NCI-H1092 treated with DMSO at 0.1 percent for 48 hours (cell line): ENCODE results near the gene PACS1.
A peak's percentile ranks its signal among the peaks of the same experiment; 100 is the strongest.

Experiments
- DNase-seq: peaks from one replicate; lab custom pipeline; 2025; lab: John Stamatoyannopoulos, UW

The PACS1 gene

DNA sequence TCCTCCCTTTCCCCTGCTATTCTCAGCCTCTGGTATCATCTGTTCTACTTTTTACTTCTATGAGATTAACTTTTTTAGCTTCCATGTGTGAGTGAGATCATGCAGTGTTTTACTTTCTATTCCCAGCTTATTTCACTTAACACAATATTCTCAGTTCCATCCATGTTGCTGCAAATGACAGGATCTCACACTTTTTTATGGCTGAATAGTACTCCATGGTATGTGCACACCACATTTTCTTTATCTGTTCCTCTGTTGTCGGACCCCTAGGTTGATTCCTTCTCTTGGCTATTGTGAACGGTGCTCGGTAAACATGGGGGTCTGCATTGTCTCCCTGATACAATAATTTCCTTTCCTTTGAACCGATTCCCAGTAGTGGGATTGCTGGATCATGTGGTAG is 117.4 kb downstream of the PACS1 start:
- DNase-seq, result no peak

DNA sequence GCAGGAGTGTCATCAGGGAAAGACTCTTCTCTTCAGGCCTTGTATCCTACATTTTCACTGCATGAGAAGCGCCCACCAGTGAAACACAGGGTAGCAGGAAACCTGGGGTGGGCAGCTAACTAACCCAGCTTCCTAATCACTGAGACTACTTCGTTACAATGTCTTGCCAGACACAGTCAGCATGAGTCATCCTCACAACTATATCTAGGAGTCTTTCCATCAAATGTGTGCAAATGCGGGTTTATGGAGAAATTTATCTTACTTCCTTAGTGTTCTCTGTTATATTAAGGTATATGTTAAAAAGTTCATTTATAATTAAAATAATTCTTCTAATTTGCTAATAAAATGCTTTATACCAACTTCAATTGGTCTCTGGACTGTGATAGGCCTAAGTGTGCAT is 118.5 kb downstream of the PACS1 start:
- no peak for DNase-seq

- DNase-seq, result no peak
These were observed 119.1 kb downstream of the PACS1 start for GRCh38 chr11:66189031-66189745.

DNA sequence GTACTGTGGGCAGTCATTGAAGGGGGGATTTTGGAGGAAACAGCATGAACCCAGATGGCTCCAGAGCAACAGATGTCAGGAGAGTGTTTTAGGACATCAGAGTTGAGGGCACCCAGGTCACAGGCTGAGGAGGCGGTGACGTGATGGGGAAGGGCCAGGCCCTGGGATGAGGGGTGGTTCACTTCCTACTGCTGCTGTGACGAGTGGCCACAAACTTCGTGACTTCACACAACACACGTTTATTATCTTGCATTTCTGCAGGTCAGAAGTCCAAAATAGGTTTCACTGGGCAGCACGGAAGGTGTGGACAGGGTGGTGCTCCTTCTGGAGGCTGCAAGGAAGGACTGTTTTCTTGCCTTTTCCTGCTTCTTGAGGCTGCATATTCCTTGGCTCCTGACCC is 120.7 kb downstream of the PACS1 start:
- no peak for DNase-seq

DNA sequence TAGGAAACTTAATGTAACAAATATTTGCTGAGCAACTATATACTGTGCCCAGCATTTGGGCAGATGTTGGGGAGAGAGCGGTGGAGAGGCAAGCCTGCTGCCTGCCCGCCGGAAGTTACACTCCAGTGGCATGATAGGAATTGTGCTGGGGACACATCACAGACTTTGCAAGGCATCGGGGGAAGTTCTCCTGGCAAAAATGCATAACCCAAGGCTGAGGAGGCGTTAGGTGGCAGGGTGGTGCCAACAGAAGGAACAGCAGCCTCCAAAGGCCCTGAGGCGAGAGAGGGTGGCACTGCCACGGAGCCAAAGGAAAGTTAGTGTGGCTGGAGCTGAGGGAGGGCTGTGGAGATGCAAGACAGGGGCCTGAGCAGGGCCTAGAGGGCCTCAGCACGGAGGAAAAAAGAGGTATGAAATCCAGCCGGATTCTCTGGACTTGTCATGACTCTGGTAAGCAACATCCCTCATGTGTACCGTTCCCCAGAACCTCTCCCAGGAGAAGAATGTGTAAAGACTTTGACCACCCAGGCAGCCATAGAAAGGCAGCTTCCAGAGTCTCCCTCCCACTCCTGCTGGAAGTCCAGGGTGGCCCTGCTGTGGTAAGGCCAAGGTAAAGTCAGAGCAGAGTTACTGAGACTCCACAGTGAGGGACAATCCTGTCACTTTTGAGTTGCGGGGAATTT is 122.2 kb downstream of the PACS1 start:
- no peak for DNase-seq

- DNase-seq, result no peak
These were observed 124.3 kb downstream of the PACS1 start for GRCh38 chr11:66194391-66194790.

- no peak for DNase-seq
These were observed 125.8 kb downstream of the PACS1 start for GRCh38 chr11:66195867-66196266.

DNA sequence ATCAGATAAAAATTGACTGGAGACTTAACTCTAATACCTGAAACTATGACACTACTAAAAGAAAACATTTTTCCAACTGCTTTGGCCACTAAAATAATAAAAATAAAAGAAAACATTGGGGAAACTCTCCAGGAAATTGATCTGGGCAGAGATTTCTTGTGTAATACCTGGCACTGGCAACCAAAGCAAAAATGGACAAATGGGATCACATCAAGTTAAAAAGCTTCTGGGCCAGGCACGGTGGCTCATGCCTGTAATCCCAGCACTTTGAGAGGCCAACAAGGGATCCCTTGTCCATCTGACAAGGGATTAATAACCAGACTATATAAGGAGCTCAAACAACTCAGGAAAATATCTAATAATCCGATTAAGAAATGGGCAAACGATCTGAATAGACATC is 133.8 kb downstream of the PACS1 start:
- no peak for DNase-seq

DNA sequence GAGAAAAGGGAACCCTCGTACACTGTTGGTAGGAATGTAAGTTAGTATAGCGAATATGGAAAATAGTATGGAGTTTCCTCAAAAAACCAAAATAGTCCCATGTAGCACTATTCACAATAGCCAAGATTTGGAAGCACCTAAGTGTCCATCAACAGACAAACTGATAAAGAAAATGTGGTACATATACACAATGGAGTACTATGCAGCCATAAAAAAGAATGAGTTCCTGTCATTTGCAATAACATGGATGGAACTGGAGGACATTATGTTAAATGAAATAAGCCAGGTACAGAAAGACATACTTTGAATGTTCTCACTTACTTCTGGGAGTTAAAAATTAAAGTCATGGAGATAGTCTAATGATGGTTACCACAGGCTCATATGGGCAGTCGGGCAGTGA is 134.3 kb downstream of the PACS1 start:
- DNase-seq, result no peak

DNA sequence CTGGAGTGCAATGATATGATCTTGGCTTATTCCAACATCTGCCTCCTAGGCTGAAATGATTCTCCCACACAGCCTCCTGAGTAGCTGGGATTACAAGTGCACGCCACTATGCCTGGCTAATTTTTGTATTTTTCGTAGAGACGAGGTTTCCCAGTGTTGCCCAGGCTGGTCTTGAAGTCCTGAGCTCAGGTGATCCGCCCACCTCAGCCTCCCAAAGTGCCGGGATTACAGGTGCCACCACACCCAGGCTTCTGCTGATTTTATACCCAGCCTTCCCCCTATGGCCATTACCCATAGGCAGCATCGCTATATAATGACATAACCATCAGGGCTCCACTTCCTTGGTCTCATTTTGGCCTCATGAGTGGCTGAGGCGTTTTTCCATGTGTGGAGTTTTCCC is 137.7 kb downstream of the PACS1 start:
- DNase-seq, result no peak

DNA sequence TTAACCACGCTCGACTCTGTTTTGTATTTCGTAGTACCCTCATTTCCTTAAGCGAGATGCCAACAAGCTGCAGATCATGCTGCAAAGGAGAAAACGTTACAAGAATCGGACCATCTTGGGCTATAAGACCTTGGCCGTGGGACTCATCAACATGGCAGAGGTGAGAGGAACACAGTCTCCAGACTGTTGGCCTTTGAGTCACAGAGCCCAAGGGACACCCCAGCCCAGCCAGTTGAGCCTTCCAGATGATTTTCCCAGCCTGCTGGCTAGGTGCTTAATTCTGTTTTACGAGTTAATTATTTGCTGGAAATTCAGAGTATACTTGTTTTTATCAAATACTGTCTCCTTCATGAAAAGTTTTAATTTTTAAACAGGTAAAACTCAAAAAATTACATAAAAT is 141.0 kb downstream of the PACS1 start:
- no peak for DNase-seq

DNA sequence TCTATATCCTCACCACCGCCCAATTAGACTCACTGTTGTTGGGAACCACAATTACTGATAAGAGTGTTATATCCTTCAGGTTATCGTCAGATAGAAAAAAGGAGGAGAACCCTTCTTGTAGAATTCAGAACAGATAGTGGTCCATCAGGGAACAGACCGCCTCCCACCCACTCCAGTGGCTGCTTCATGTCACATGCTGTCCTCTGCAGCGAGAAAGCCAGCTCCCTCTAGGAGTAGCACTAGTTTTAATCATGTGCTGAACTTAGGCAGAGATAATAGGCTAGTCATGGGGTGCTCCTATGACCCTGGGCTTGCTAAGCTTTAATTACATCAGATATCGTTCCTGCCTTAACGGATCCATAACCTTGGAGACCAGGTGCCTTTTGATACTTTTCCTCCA is 146.8 kb downstream of the PACS1 start:
- DNase-seq, result no peak

DNA sequence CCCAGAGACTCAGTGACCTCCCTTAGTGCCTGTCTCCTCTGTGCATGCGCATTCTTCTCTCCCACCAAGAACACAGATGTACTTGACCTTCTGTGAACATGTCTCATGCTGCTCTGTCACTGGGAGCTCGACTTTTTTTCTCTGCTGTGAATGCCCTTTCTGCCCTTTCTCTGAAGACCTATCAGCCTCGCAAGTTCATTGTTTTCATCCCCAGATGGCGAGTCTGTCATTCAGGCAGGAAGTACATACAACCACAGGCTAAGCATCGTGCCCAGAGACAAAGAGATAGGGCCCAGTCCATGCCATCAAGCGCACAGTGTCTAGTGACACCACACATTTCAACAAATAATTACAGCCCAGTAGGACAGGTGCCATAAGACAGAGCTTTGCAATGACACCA is 148.0 kb downstream of the PACS1 start:
- DNase-seq, result no peak

GRCh38 chr11:66218846-66219620 is 149.0 kb downstream of the PACS1 start:
- no peak for DNase-seq

DNA sequence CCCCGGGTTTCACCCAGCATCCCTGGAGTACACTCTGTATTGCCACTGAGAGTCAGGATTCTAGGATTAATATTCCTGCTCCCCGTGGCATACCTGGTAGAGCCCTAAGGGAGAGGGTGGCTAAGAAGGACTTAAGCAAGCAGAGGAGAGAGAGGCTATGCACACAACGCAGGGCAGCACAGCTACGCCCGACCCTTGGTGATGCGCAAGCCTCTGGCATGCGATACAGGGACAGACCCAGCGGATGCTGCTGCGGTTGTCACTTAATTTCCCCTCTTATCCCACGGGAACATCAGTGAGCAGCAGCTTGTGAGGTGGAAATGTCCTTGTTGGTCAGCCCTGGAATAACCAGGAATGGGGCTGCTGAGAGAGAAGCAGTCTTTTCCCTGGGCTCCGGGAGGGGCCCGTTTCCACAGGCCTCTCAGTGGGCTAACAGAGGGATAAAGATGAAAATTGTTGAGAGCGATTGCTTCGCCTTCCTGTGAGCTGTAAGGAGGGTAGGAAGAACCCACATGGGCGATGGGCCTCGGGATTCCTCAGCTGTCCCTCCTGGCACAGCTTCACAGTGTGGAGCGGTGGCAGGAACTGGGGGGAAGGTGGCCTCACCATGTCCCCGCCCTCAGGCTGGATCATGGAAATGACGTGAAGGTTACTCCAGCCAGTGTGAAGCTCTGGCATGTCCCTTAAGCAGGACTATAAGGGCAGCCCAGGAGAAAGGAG is 149.9 kb downstream of the PACS1 start:
- DNase-seq, result no peak

DNA sequence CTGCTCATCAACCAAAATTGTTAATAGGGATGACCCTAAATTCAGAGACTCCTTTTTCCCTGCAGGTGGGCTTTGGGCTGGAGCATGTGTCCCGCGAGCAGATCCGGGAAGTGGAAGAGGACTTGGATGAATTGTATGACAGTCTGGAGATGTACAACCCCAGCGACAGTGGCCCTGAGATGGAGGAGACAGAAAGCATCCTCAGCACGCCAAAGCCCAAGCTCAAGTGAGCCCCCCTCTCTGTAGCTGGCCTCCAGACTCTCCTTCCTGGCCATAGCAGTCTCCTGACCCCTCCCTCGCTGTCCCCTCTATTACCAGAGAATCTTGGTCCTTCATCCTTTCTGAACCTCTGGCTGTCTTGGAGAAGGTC is 150.5 kb downstream of the PACS1 start:
- DNase-seq, result no peak

GRCh38 chr11:66221012-66221411 is 150.9 kb downstream of the PACS1 start:
- DNase-seq, result no peak

- DNase-seq, result no peak
These were observed 151.7 kb downstream of the PACS1 start for GRCh38 chr11:66221726-66222236.

- DNase-seq, result peak; percentile 94
These were observed 152.5 kb downstream of the PACS1 start for GRCh38 chr11:66222358-66223149.

DNA sequence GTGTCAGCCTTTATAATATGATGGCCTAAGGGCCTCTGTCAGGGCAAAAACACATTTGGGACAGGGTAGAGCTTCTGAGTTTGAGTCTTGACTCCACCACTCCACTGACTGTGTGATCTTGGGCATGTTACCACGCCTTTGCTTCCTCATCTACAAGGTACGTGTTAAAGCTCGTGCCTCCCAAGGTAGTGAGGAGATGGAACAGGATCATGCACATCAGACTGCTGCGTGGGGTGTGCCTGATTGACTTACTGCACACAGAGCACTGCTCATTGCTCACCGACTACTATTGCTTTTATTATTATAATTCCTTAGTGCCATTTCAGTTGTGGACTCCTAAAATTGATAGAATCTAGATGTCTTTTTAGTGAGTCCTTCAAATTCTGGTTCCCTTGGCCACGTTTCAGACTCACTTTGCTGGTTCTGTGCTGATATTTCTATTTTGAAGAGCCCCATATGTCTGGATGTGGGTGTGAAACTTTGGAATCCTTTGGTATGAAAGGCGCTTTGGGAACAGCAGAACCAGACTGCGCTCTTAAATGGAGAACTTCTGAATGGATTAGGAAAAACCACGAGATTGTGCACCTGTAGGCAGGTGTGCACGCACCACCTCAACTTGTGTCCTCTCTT is 154.3 kb downstream of the PACS1 start:
- no peak for DNase-seq

DNA sequence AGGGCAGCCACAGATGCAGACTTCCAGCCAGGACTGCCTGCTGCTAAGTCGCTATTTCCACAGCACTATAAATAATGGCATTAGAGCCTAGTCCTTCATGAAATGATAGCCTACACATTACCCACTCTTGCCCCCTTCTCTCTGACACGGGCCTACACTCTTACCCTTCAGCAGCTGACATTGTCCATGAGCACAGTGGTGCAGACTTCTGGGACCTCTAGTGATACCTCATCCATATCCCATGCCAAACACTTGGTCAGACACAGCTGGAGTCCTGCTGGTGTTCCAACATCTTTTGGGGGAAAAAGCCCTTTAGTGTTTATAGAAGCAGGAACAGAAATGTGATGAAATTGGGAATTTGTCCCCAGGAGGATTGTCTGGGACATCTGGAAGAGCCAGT is 155.0 kb downstream of the PACS1 start:
- DNase-seq, result no peak
